IPS-18c (cell line): ENCODE data around the gene PI16.
"Not testable (repeated sequence)": the region's sequence is repeated elsewhere in the genome, so short reads cannot be mapped to it uniquely, and the experiment has no call there.

Source experiments
- H3K4me3 ChIP-seq: 2 replicates; pipeline ENCODE4 v1.7.0; 2013; ENCODE audit warnings: low read depth, mild to moderate bottlenecking, low read length, moderate library complexity; ENCODE audit not compliant: insufficient read depth
- H3K9me3 ChIP-seq: one replicate; pipeline ENCODE4 v1.6.1; 2013; ENCODE audit warnings: mild to moderate bottlenecking, low read length, moderate library complexity; ENCODE audit not compliant: control insufficient read depth, insufficient read depth

PI16 gene

DNA sequence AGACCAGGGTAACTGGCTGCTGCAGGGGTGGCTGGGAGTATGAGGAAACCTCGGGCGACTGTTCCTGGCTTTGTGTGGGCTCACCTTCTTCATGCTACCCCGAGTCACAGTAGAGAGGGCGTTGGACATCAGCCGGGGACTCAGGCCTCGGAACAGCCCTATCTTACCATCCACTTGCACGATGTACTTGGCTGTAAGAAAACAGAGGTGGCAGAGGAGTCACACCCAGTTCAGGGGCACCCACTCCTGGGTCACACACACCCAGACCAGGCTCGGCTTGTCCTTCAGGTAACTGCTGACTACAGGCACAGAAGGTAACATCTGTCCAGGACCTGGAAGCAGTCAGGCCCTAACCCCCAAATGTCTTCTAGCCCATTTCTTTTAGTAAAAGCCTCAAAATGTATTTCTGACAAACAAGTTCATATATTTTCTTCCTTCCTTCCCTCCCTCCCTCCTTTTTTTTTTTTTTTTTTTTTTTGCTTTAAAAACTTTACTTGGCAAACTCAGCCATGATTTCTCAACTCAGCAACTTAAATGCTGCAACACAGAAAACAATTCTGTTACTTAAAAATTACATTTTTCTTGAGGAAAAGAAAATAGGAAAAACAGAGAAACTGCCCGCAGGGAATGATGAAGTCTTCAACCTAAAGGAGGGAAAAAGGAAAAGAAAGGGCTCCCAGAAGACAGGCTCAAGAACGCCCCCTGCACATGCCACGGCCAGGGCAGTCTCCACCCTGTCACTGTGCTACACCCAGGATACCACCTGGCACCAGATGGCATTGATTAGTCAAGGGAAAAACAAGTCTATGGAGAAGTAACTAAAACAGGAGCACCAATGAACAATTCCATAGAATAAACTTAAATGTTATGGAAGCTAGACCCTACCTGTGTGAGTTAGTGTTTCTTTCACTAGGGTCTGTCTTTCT lies 24.1 kb downstream of the PI16 start:
- no peaks in the 10 kb centered on the region for H3K9me3 ChIP-seq
- no peak overlapping the region for H3K4me3 ChIP-seq

DNA sequence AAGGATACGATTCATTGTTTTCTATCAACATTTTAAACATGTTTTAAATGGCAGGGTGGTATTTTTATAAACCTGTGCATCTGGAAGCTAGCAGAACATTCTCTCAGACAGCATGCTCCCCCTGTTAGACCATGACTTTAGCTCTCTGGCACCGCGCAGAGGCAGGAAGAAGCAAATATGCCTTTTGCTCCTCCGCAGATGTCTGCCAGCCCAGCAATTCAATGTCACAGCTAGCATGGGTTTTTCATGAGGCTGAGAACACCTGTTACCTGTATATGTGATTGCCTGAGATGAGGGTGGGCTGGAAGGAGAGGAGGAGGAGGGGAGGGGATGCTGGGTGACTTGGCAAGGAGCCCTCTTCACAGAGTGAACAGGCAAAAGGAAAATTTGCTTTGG lies 24.8 kb downstream of the PI16 start:
- Histone ChIP-seq H3K4me3 (no peak overlapping the region), H3K9me3 (no peaks in the 10 kb centered on the region)

DNA sequence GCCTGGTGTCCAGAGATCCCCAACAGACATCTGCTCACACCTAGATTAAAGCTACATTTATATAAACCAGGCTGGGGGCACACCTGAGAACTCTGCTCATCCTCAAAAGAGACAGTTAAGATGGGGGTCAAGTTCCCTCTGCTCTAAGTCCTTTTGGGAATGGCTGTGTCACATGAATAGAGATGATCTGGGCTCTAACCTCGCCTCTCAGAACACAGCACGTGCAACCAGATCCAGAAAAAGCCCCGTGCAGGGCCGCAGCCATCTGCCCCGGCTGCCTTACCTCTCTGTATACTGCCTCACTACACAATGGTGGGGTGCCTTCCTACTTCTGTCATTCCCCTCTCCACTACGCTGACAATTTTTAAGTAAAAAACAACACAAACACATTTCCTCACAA lies 25.6 kb downstream of the PI16 start:
- H3K4me3 ChIP-seq, result no peak overlapping the region

DNA sequence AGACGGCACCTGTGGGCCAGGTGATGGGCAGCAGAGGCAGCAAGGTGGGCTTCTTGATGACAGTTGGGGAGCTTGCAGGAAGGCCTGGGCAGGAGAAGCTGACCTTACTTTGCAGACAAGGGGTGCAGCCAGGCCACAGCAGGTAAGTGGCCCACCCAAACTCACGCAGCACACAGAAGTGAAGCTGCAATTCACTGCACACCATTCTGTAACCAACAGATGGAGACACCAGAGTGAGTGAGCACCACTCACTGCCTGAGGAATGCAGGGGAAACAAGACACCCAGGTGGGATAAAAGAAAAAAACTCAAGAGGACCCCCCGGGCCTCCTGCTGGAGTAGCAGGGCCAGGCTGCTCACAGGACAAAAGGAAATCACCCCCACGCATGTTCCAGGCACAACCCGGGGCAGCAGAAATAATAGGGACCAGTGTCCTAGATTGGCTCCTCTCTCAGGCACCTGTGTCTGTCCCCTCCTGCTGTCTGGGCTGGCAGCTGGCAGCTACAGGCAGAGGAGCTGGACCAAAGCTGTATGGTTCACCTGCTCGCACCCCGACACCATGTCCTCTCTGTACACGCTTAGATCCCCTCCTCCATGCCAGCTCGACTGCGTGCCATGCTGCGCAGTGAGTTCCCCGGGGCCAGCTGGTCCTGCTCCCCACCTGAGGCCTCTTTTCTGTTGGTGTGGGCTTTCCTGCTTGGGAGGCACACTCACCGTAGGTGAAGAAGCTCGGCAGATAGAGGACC lies 26.5 kb downstream of the PI16 start:
- Histone ChIP-seq H3K9me3 (no peaks in the 10 kb centered on the region), H3K4me3 (no peak overlapping the region)

More for the DNA sequence above, 25.6 kb downstream of the PI16 start:
- no peaks in the 10 kb centered on the region for H3K9me3 ChIP-seq

DNA sequence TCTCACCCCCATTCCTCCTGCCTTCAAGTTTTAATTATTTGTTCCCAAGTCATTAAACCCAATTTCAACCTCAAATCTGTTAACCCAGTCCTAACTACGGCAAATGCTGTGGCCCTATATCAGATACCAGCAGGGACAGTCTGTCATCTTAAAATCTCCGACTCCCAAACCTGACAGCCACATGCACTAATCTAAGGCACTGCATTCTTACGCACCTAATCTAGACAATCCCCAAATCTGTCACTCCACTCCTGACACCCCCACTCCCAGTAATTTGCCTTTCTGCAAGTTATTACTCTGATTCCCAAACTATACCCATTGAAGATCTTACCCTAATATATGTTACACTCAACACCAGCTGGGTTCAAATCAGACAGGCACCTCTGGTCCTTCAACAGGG lies 29.0 kb downstream of the PI16 start:
- no peak overlapping the region for H3K4me3 ChIP-seq
- H3K9me3 ChIP-seq, result no peaks in the 10 kb centered on the region

DNA sequence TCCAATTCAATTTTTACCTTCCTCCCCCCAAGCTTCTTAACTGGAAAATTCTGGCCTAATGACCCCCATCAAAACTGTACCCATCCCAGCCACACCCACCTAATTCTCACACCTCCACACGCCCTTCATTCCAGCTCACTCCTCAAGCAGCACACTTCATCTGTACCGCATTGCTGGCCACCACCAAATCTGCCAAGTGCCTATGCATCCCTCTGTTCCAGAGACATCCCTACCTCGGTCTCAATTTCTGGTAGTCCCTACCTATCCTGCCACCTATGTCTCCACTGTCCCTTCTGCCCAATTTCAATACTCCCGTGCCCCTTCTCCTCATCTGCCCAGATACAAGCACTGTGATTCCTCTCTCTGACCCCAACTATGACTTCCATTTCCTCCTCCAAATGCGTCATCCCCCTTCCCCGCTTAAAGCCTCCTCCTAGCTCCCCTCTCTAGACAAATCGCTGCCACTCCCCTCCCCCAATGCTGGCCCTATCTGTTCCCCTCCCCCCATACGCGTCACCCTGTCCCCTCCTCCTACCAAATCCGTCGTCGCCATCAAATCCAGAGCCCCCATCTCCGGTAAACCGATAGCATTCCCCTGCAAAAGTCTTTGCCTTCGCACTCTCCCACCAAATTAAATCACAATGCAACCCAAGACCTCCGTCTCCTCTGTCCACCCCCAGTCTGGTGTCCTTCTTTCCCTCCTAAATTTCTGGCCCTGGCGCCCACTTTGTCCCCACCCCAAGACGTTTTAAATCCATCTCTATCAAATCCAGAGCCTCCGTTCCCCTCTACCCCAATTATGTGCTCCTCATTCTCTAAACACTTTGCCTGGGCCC lies 30.3 kb downstream of the PI16 start:
- H3K4me3 ChIP-seq, result peak overlapping the region; percentile 97
- H3K9me3 ChIP-seq, result no peaks in the 10 kb centered on the region

DNA sequence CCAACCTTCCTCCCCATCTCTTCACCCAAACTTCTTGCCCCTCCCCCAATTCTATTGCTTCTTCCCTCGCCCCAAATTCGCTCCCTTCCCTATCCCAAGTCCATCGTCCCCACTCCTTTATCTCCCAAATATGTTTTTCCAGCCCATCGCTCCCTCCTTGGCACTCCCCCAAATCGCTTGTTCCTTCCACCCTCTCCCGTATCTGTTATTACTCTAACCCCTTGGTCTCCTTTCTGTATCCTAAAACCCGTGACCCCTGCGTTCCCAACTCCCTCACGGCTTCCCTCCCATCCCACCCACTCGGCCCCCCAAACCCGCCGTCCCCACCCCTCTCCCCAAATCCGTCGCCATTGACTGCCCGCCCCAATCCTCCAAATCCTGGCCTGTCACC lies 30.9 kb downstream of the PI16 start:
- no peaks in the 10 kb centered on the region for H3K9me3 ChIP-seq
- H3K4me3 ChIP-seq, result peak overlapping the region; percentile 97

DNA sequence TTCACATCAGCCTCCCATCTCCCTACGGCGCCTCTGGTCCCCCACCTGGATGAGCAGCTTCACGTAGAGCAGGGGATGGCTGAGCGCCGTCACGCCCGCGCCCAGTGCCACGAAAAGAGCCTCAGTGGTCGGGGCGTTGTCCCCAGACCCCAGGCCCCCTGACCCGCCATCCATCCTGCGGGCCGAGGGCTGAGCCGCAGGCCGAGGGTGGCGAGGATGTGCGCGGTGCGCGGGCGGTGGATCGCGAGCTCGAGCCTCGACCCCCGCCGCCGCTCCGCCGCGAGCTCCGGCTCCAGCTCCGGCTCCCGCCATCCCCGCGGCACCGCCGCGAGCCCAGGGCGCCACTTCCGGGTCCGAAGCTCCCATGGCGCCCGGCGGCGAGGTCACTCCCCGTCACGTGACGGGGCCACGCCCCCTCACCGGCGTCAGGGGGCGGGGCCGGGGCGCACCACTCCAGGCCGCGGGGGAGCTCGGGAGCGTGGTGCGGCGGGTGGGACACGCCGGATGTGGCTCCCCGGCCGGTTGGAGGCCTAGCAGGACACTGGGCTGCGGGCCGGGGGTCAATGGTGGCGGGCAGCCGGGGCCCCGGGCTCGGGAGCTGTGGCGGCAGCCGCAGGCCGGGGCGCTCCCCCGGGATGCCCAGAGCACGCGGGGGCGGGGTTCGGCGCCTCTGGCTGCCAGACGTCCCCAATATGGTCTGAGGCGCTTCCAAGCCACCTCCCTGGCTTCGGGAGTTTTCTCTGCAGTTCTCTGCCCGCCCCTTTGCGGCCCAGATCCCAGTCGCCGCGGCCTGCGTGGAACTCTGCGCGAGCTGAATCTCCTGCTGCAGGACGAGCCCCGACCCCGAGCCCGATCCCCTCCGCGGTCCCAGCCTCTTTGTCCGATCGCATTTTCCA lies 31.5 kb downstream of the PI16 start, which contains the start of gene MTCH1:
MTCH1 (minus strand) TSS at position 389 of the 896 bp plus-strand sequence; CDS start at position 366, 23 bp downstream.
- peak within 1 kb of the TSS; percentile 97 for H3K4me3 ChIP-seq
- H3K9me3 ChIP-seq, result no peaks in the 10 kb centered on the region

DNA sequence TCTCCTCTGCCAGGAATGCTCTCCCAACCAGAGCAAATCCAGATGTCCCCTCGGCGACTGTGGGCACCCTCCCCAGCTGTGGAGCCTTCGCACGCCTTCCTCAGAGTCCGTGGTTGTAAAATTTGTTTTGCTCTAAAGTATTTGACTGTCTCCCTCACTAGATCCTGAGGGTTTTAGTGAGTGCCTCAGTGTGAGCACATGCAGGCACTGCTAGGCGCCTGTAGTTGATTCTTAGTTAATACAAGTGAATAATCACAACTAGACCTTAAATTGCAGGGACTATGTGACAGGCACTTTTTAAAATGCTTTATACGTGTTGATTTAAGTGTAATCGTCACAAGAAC lies 32.1 kb downstream of the PI16 start:
- H3K4me3 ChIP-seq, result peak overlapping the region; percentile 97
- H3K9me3 ChIP-seq, result no peaks in the 10 kb centered on the region

DNA sequence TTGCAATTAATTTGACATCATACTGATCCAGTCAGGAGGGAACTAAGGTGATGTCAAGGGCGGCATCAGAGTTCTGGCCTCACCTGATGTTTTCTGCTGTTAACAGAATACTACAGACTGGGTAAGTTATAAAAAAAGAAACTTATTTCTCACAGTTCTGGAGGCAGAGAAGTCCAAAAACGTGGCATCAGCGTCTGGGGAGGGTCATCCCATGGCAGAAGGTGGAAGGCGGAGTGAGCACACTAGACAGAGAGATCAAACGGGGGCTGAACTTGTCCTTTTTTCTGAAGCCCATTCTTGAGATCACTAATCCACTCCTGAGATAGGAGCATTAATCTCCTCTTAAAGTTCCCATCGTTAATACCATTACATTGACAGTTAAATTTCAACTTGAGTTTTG lies 34.7 kb downstream of the PI16 start:
- Histone ChIP-seq H3K4me3 (no peak overlapping the region), H3K9me3 (no peaks in the 10 kb centered on the region)

DNA sequence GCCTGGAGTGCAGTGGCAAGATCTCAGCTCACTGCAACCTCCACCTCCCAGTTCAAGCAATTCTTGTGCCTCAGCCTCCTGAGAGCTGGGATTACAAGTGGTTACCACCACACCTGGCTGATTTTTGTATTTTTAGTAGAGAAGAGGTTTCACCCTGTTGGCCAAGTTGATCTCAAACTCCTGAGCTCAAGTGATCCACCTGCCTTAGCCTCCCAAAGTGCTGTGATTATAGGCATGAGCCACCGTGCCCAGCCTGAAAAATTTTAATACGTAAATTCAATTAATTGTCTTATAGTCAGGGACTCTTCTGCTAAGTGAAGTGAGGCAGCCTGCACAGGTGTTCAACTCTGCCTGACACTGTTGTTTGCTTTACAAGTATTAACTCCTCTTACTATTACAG lies 35.9 kb downstream of the PI16 start:
- H3K9me3 ChIP-seq, H3K4me3 ChIP-seq: not testable (repeated sequence)

DNA sequence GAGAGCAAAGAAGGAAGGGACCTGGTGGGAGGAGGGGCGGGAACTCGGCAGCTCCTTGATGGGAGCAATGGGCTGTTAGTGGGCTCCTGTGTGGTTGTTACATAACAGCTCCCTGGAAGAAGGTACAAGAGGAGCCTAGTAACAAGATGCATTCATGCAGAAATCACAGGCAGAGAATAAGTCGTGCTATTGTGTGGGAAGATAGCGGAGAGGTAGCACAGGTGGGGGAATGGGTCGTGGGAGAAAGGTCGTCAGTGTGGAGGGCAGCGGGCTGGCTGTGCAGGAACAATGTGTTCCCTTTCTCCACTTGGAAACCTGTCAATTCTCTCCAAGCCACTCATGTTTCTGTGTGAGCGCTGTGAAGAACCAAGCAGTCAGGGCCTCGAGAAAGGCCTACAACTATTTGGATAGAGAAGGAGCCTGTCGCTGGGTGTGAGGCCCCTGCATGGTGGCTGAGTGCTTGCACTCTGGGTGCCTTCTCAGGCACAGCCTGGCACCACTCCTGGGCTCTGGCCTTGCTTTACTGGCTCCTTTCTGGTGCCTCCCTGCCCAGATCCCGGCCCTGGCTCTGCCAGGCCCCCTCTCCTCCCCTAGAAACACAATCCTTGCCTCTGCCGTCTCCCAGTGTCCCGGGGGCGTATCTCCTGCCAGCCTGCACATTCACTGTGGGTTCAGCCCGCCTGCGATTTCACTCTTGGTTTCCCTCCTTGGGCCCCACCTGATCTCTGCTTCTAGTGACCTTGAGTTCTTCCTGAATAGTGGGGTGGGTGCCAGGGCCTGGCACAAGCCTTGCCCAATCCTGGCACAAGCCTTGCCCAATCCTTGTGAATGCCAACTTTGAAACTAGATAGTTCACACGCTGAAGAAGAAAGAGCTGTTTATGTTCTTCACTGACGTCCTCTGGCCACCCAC lies 43.5 kb downstream of the PI16 start:
- H3K9me3 ChIP-seq, result no peaks in the 10 kb centered on the region

DNA sequence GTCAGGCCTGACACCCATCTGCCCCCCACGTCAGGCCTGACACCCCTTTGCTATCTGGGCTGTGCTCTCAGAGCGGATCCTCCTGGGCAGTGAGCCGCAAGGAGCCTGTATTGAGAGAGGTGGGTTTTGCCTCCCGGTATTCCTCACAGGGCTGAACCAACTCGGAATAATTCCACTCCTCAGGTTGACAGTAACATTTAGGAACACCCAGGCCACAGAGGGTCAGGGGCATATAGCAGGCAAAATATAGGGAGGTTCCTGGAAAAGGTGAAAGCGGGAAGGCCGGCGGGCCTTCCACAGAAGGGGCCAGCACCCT lies 44.1 kb downstream of the PI16 start:
- H3K9me3 ChIP-seq, result no peaks in the 10 kb centered on the region

More for the DNA sequence above, 43.5 kb downstream of the PI16 start:
- no peak overlapping the region for H3K4me3 ChIP-seq

DNA sequence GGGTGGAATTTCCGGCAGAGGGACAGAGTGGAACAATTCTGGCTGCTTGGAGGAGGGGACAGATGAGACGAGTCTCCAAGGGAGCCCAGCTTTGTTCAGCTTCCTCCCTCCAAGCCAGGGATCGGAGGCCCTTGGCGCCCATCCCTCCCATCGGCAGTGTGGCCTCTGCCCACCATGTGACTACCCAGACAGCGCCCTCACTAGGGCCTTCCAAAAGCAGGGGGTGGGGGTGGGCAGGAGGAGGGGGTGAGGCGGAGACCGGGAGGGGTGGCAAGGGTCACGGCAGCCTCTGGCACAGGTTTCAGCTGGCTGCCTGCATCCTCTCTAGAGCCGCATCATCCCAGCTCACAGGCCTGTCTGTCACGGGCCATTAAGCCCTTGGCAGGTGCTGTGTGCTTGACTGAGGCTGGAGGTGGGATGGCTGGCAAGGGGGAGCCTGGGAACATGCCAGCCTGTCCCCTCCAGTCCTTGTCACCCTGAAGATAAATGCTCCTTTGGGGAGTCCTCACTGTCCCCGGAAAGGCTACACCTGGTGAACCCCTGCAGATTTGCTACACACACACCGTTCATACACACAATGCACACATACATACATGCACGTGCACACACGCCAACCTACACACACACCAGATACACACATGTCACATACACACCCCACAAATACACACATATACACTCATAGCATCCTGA lies 44.7 kb downstream of the PI16 start:
- H3K9me3 ChIP-seq, result no peaks in the 10 kb centered on the region
- H3K4me3 ChIP-seq, result no peak overlapping the region

More for the DNA sequence above, 44.1 kb downstream of the PI16 start:
- H3K4me3 ChIP-seq, result no peak overlapping the region

DNA sequence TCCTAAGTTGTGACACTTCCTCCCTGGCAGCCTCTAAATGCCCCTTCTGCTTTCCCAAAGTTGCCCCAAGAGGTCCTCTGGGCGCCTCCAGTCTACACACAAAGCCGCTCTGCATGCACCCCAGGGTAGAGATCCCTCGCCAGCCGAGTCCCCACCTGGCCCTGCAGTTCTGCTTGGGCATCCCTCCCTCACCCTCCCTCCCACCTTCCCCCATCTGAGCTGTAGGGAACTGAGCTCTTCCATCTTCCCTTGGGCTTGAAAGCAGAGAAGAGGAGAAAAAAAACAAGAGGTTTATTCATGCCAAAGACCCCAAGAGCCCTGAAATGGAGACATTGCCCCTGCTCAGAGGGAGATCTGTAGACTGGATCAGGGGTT lies 45.2 kb downstream of the PI16 start:
- H3K9me3 ChIP-seq, result no peaks in the 10 kb centered on the region

More for the DNA sequence above, 45.2 kb downstream of the PI16 start:
- H3K4me3 ChIP-seq, result no peak overlapping the region
